HCT116 (cell line): ENCODE data around the gene GARIN5B.

Experiments used
- CEBPB ChIP-seq: IDR thresholded peaks from 2 replicates; pipeline ENCODE4 v1.6.1; 2012; ENCODE audit warnings: low read depth
- CTCF ChIP-seq, 3 experiments: fragments of 200-600 bp in 1 of 3; sonication (generic) in 1 of 3; IDR thresholded peaks in 2 of 3; conservative IDR thresholded peaks in 1 of 3; 2 replicates each; pipeline ENCODE4 v1.5.1; 2012 to 2017; ENCODE audit warnings: low read depth in 2 of 3, low read length in 2 of 3, antibody characterized with exemption in 1 of 3, borderline replicate concordance in 1 of 3, control low read depth in 1 of 3, mild to moderate bottlenecking in 1 of 3, mixed read lengths in 1 of 3, mixed run types in 1 of 3, moderate library complexity in 1 of 3; ENCODE audit not compliant: insufficient read depth in 1 of 3
- EGR1 ChIP-seq: IDR thresholded peaks from 2 replicates; pipeline ENCODE4 v1.6.1; 2012; ENCODE audit warnings: low read depth
- EZH2 ChIP-seq: fragments of 200-600 bp; sonication (generic); IDR thresholded peaks from 2 replicates; pipeline ENCODE4 v1.6.1; 2017; ENCODE audit warnings: antibody characterized with exemption, mixed run types
- EZH2phosphoT487 ChIP-seq: fragments of 200-600 bp; IDR thresholded peaks from 2 replicates; pipeline ENCODE4 v1.6.1; 2018; ENCODE audit warnings: antibody characterized with exemption, borderline replicate concordance
- MAX ChIP-seq: IDR thresholded peaks from 2 replicates; pipeline ENCODE4 v1.6.1; 2012
- POLR2A ChIP-seq: IDR thresholded peaks from 2 replicates; pipeline ENCODE4 v1.7.0; 2011; ENCODE audit warnings: borderline replicate concordance; ENCODE audit not compliant: insufficient read depth, insufficient read length; ENCODE audit errors: extremely low read depth
- POLR2AphosphoS5 ChIP-seq: IDR thresholded peaks from 2 replicates; pipeline ENCODE4 v1.6.1; 2011; ENCODE audit warnings: mild to moderate bottlenecking, low read depth, low read length, moderate library complexity
- RAD21 ChIP-seq: IDR thresholded peaks from 2 replicates; pipeline ENCODE4 v1.6.1; 2012; ENCODE audit warnings: low read depth, mild to moderate bottlenecking
- SRF ChIP-seq: IDR thresholded peaks from 2 replicates; pipeline ENCODE4 v1.6.1; 2012; ENCODE audit warnings: low read depth
- TCF7L2 ChIP-seq: IDR thresholded peaks from 2 replicates; pipeline ENCODE4 v1.7.0; 2011; ENCODE audit warnings: borderline replicate concordance, inconsistent platforms; ENCODE audit not compliant: insufficient read depth, insufficient read length; ENCODE audit errors: extremely low read depth
- YY1 ChIP-seq: IDR thresholded peaks from 2 replicates; pipeline ENCODE4 v1.6.1; 2011; ENCODE audit warnings: low read length, low read depth, moderate library complexity, mild to moderate bottlenecking; ENCODE audit not compliant: insufficient replicate concordance; ENCODE audit errors: extremely low read depth
- ZFX ChIP-seq: fragments of 450-650 bp; IDR thresholded peaks from 2 replicates; pipeline ENCODE4 v1.6.1; 2017
- ZNF274 ChIP-seq: fragments of 200-500 bp; sonication (Bioruptor generic); IDR thresholded peaks from 2 replicates; pipeline ENCODE4 v1.6.1; 2014; ENCODE audit warnings: mild to moderate bottlenecking, low read depth, low read length, inconsistent platforms

- no peak for TF ChIP-seq CTCF (IDR thresholded peaks at IDR 0.05 in 2 of 3, conservative IDR thresholded peaks at IDR 0.05 in 1 of 3; ENCODE audit: borderline replicate concordance in 1 of 3, insufficient read depth in 1 of 3, low read depth in 2 of 3, low read length in 2 of 3)
- no peak for TF ChIP-seq CEBPB
- no peak for TF ChIP-seq MAX
- TF ChIP-seq POLR2A = no peak
- TF ChIP-seq SRF = no peak
- no peak for TF ChIP-seq TCF7L2
- TF ChIP-seq EZH2phosphoT487 = no peak
- TF ChIP-seq YY1 = no peak
- no peak for TF ChIP-seq EZH2
- TF ChIP-seq ZNF274 = no peak
- no peak for TF ChIP-seq EGR1
- no peak for TF ChIP-seq ZFX
- TF ChIP-seq RAD21 = no peak
- TF ChIP-seq POLR2AphosphoS5 = no peak
Observed at GRCh38 chr19:55362990-55363716, at the start of gene GARIN5B.
